Measurements from ENCODE around the gene USP17L12. TPM values are rescaled to one million over a fixed set of nuclear protein-coding genes. Genes with fewer than 3 reads are reported as not detected.
"Not testable (repeated sequence)": the region's sequence is repeated elsewhere in the genome, so short reads cannot be mapped to it uniquely, and the experiment has no call there.

Gene USP17L12
- polyA plus RNA-seq, 1 experiment: not detected

GRCh38 chr4:9262572-9262971, 42.6 kb downstream of the USP17L12 start, which contains the start of gene USP17L21:
Gene USP17L21, plus strand, starts transcription at chr4:9262872. Its CDS starts 0 bp downstream, at chr4:9262872.
- H3K27me3 ChIP-seq (ENCODE audit: control insufficient read depth, insufficient read depth, low read length); H3K4me3 ChIP-seq (ENCODE audit: low read depth, low read length); H3K9me3 ChIP-seq (ENCODE audit: control insufficient read depth, insufficient read depth, low read length); DNase-seq (ENCODE audit: low read depth, low spot score); POLR2A ChIA-PET; H3K27ac ChIP-seq (ENCODE audit: low read depth, low read length); CTCF ChIA-PET: not testable (repeated sequence)

GRCh38 chr4:9267319-9267718, 47.4 kb downstream of the USP17L12 start, which contains the start of gene USP17L22:
Gene USP17L22, plus strand, starts transcription at chr4:9267619. Its CDS starts 0 bp downstream, at chr4:9267619.
- H3K27me3 ChIP-seq (ENCODE audit: control insufficient read depth, insufficient read depth, low read length); H3K4me3 ChIP-seq (ENCODE audit: low read depth, low read length); CTCF ChIA-PET; DNase-seq (ENCODE audit: low read depth, low spot score); POLR2A ChIA-PET; H3K27ac ChIP-seq (ENCODE audit: low read depth, low read length); H3K9me3 ChIP-seq (ENCODE audit: control insufficient read depth, insufficient read depth, low read length): not testable (repeated sequence)

Other genes with a start within 250 kb of the USP17L12 start
- gene FAM90A26, start 49.7 kb upstream of the USP17L12 start, polyA plus RNA-seq (2011; rRNA removed): not detected in 2 replicates
- gene USP17L10, start 9.5 kb upstream of the USP17L12 start, polyA plus RNA-seq (2011; rRNA removed): not detected in 2 replicates
- gene USP17L11, start 4.7 kb upstream of the USP17L12 start, polyA plus RNA-seq (2011; rRNA removed): not detected in 2 replicates
- gene USP17L13, start 4.7 kb downstream of the USP17L12 start, polyA plus RNA-seq (2011; rRNA removed): not detected in 2 replicates
- gene USP17L15, start 14.2 kb downstream of the USP17L12 start, polyA plus RNA-seq (2011; rRNA removed): not detected in 2 replicates
- gene USP17L17, start 23.7 kb downstream of the USP17L12 start, polyA plus RNA-seq (2011; rRNA removed): not detected in 2 replicates
- not detected in 2 replicates for gene USP17L18, start 28.5 kb downstream of the USP17L12 start, polyA plus RNA-seq (2011; rRNA removed)
- not detected in 2 replicates for gene USP17L19, start 33.2 kb downstream of the USP17L12 start, polyA plus RNA-seq (2011; rRNA removed)
- gene USP17L20, start 38.0 kb downstream of the USP17L12 start, polyA plus RNA-seq (2011; rRNA removed): not detected in 2 replicates
- gene USP17L21, start 42.7 kb downstream of the USP17L12 start, polyA plus RNA-seq (2011; rRNA removed): not detected in 2 replicates
- not detected in 2 replicates for gene USP17L22, start 47.5 kb downstream of the USP17L12 start, polyA plus RNA-seq (2011; rRNA removed)
- not detected in 2 replicates for gene USP17L24, start 105.0 kb downstream of the USP17L12 start, polyA plus RNA-seq (2011; rRNA removed)
- not detected in 2 replicates for gene USP17L25, start 109.8 kb downstream of the USP17L12 start, polyA plus RNA-seq (2011; rRNA removed)
- not detected in 2 replicates for gene USP17L26, start 114.5 kb downstream of the USP17L12 start, polyA plus RNA-seq (2011; rRNA removed)
- gene USP17L5, start 119.3 kb downstream of the USP17L12 start, polyA plus RNA-seq (2011; rRNA removed): not detected in 2 replicates
- not detected in 2 replicates for gene USP17L27, start 124.0 kb downstream of the USP17L12 start, polyA plus RNA-seq (2011; rRNA removed)
- gene USP17L28, start 128.7 kb downstream of the USP17L12 start, polyA plus RNA-seq (2011; rRNA removed): not detected in 2 replicates
- not detected in 2 replicates for gene USP17L29, start 133.5 kb downstream of the USP17L12 start, polyA plus RNA-seq (2011; rRNA removed)
- not detected in 2 replicates for gene USP17L30, start 143.0 kb downstream of the USP17L12 start, polyA plus RNA-seq (2011; rRNA removed)
- gene DEFB131A, start 224.3 kb downstream of the USP17L12 start, polyA plus RNA-seq (2011; rRNA removed): not detected in 2 replicates

Measured in AG04450 (cell line).